Neural cell (in vitro differentiated cells): ENCODE results near the gene HBZ. TPM values are rescaled to one million over a fixed set of nuclear protein-coding genes. Genes with fewer than 3 reads are reported as not detected.
"Not testable (repeated sequence)": the region's sequence is repeated elsewhere in the genome, so short reads cannot be mapped to it uniquely, and the experiment has no call there.

Source experiments
- H2AFZ ChIP-seq: fragments of 200-600, 300-800 bp; sonication (generic), shearing (Covaris generic); 2 replicates; pipeline ENCODE4 v1.6.0; 2014; ENCODE audit warnings: low read depth, mild to moderate bottlenecking, antibody characterized with exemption, low read length, moderate library complexity
- H3F3A ChIP-seq: fragments of 200-600 bp; shearing (Covaris generic); 2 replicates; pipeline ENCODE4 v1.6.1; 2016; ENCODE audit warnings: mild to moderate bottlenecking, moderate library complexity, mixed read lengths, antibody characterized with exemption, low read length; ENCODE audit not compliant: insufficient read depth, poor library complexity, severe bottlenecking
- H3K27ac ChIP-seq: fragments of 200-600, 300-800 bp; sonication (generic), shearing (Covaris generic); 2 replicates; pipeline ENCODE4 v1.5.1; 2014; ENCODE audit warnings: mild to moderate bottlenecking, low read length, moderate library complexity
- H3K27me3 ChIP-seq: fragments of 300-800, 200-600 bp; sonication (generic), shearing (Covaris generic); 2 replicates; pipeline ENCODE4 v1.6.0; 2014; ENCODE audit warnings: mild to moderate bottlenecking, low read depth, low read length, moderate library complexity; ENCODE audit not compliant: insufficient read depth
- H3K36me3 ChIP-seq: fragments of 300-800, 200-600 bp; sonication (generic), shearing (Covaris generic); 2 replicates; pipeline ENCODE4 v1.5.1; 2014; ENCODE audit warnings: mild to moderate bottlenecking, antibody characterized with exemption, low read length, moderate library complexity; ENCODE audit not compliant: insufficient read depth
- H3K4me2 ChIP-seq: fragments of 300-800, 200-600 bp; sonication (generic), shearing (Covaris generic); 2 replicates; pipeline ENCODE4 v1.6.0; 2014; ENCODE audit warnings: mild to moderate bottlenecking, low read length
- H3K4me3 ChIP-seq: fragments of 300-800, 200-600 bp; sonication (generic), shearing (Covaris generic); 2 replicates; pipeline ENCODE4 v1.5.1; 2014; ENCODE audit warnings: mild to moderate bottlenecking, low read length, moderate library complexity
- H3K79me2 ChIP-seq: fragments of 200-600 bp; shearing (Covaris generic); replicated peaks from 2 replicates; pipeline ENCODE4 v1.6.0; 2014; ENCODE audit warnings: mild to moderate bottlenecking, low read length, moderate library complexity; ENCODE audit not compliant: insufficient read depth
- H3K9ac ChIP-seq: fragments of 300-800, 200-600 bp; sonication (generic), shearing (Covaris generic); 2 replicates; pipeline ENCODE4 v1.6.1; 2016; ENCODE audit warnings: mild to moderate bottlenecking, low read length, mixed read lengths
- H3K9me2 ChIP-seq: fragments of 200-600 bp; shearing (Covaris generic); 2 replicates; pipeline ENCODE4 v1.6.1; 2016; ENCODE audit warnings: mild to moderate bottlenecking, low read length, mixed read lengths; ENCODE audit not compliant: insufficient read depth
- H3K9me3 ChIP-seq: fragments of 200-600, 300-800 bp; sonication (generic), shearing (Covaris generic); 2 replicates; pipeline ENCODE4 v1.6.1; 2016; ENCODE audit warnings: mild to moderate bottlenecking, mixed run types, low read length, moderate library complexity, mixed read lengths
- H4K20me1 ChIP-seq: fragments of 200-600 bp; shearing (Covaris generic); 2 replicates; pipeline ENCODE4 v1.6.1; 2016; ENCODE audit warnings: mild to moderate bottlenecking, mixed run types; ENCODE audit not compliant: insufficient read depth
- CTCF ChIP-seq: fragments of 450-650 bp; IDR thresholded peaks from 2 replicates; pipeline ENCODE4 v1.5.1; 2014; ENCODE audit warnings: antibody characterized with exemption, mild to moderate bottlenecking, moderate library complexity; ENCODE audit not compliant: poor library complexity, severe bottlenecking
- EP300 ChIP-seq: fragments of 450-650 bp; conservative IDR thresholded peaks from 2 replicates; pipeline ENCODE4 v1.6.1; 2014; ENCODE audit warnings: antibody characterized with exemption, mild to moderate bottlenecking, moderate library complexity; ENCODE audit not compliant: poor library complexity, severe bottlenecking
- EZH2 ChIP-seq: fragments of 200-600, 300-800 bp; shearing (Covaris generic), sonication (generic); IDR thresholded peaks from 2 replicates; pipeline ENCODE4 v1.6.1; 2014; ENCODE audit warnings: antibody characterized with exemption, low read length, borderline replicate concordance, mild to moderate bottlenecking; ENCODE audit not compliant: insufficient read depth, poor library complexity, severe bottlenecking
- MXI1 ChIP-seq: fragments of 450-650 bp; conservative IDR thresholded peaks from 2 replicates; pipeline ENCODE4 v1.6.1; 2014; ENCODE audit warnings: antibody characterized with exemption, mild to moderate bottlenecking; ENCODE audit not compliant: poor library complexity, severe bottlenecking
- POLR2AphosphoS5 ChIP-seq: IDR thresholded peaks from 2 replicates; pipeline ENCODE4 v1.6.1; 2012
- RAD21 ChIP-seq: fragments of 450-650 bp; conservative IDR thresholded peaks from 2 replicates; pipeline ENCODE4 v1.6.1; 2014; ENCODE audit warnings: antibody characterized with exemption, mild to moderate bottlenecking, moderate library complexity
- REST ChIP-seq: IDR thresholded peaks from 2 replicates; pipeline ENCODE4 v1.6.1; 2012; ENCODE audit warnings: borderline replicate concordance
- SMC3 ChIP-seq: fragments of 450-650 bp; conservative IDR thresholded peaks from 2 replicates; pipeline ENCODE4 v1.6.1; 2014; ENCODE audit warnings: antibody characterized with exemption, mild to moderate bottlenecking, moderate library complexity; ENCODE audit not compliant: poor library complexity
- TAF1 ChIP-seq: IDR thresholded peaks from 2 replicates; pipeline ENCODE4 v1.6.1; 2012; ENCODE audit warnings: low read depth
- polyA plus RNA-seq: library from polyadenylated mRNA; depleted of rRNA; stranded (reverse); fragments of >200 nt; gene quantifications from 2 replicates; pipeline ENCODE4 v1.2.3, GENCODE V29; 2014

The HBZ gene
- polyA plus RNA-seq, 1 donor from 2014 or later = not detected

- no peak overlapping the region for H2AFZ ChIP-seq
- H3K4me3 ChIP-seq = no peak overlapping the region
- no peaks in the 10 kb centered on the region for H3K36me3 ChIP-seq
- no peak overlapping the region for H3K27ac ChIP-seq
- no peaks in the 10 kb centered on the region for H3F3A ChIP-seq
- no peaks in the 10 kb centered on the region for H3K9me3 ChIP-seq
- H3K4me2 ChIP-seq = no peak overlapping the region
- H3K9ac ChIP-seq = no peak overlapping the region
- H3K27me3 ChIP-seq = no peaks in the 10 kb centered on the region
- H3K79me2 ChIP-seq = no peaks in the 10 kb centered on the region
- no peaks in the 10 kb centered on the region for H4K20me1 ChIP-seq
- TF ChIP-seq REST = no peak
- no peak for TF ChIP-seq POLR2AphosphoS5
- no peak for TF ChIP-seq MXI1
- H3K9me2 ChIP-seq = no peaks in the 10 kb centered on the region
These were observed 30.1 kb upstream of the HBZ start for GRCh38 chr16:122361-122760.

- not testable (repeated sequence) for H3K9ac ChIP-seq, H3F3A ChIP-seq, H3K4me3 ChIP-seq, H4K20me1 ChIP-seq, H3K36me3 ChIP-seq, H3K27ac ChIP-seq, H3K79me2 ChIP-seq, H3K9me2 ChIP-seq, H2AFZ ChIP-seq, H3K27me3 ChIP-seq, H3K4me2 ChIP-seq, H3K9me3 ChIP-seq
These were observed 28.7 kb upstream of the HBZ start for GRCh38 chr16:123558-124350.

GRCh38 chr16:125011-125410, 27.4 kb upstream of the HBZ start:
- Histone ChIP-seq H4K20me1 (no peaks in the 10 kb centered on the region), H3K9me3 (no peaks in the 10 kb centered on the region), H2AFZ (no peak overlapping the region), H3K9me2 (no peaks in the 10 kb centered on the region), H3K79me2 (no peaks in the 10 kb centered on the region), H3K27me3 (no peaks in the 10 kb centered on the region), H3K36me3 (no peaks in the 10 kb centered on the region), H3K9ac (no peak overlapping the region), H3K27ac (no peak overlapping the region), H3K4me2 (no peak overlapping the region), H3F3A (no peaks in the 10 kb centered on the region), H3K4me3 (no peak overlapping the region)
- TF ChIP-seq CTCF = no peak
- TF ChIP-seq RAD21 = no peak
- TF ChIP-seq TAF1 = no peak
- TF ChIP-seq POLR2AphosphoS5 = no peak
- TF ChIP-seq SMC3 = no peak
- TF ChIP-seq EP300 = no peak
- TF ChIP-seq REST = no peak
- TF ChIP-seq EZH2 = no peak
- TF ChIP-seq MXI1 = no peak
